Choroid plexus epithelial cell (primary cell): ENCODE data around the gene RANBP9.

Experiments used
- DNase-seq: peaks from one replicate; pipeline ENCODE4 v3.0.0-alpha.2; 2010; ENCODE audit warnings: low read depth
- H3K4me3 ChIP-seq: 2 replicates; pipeline ENCODE4 v1.5.1; 2011; ENCODE audit warnings: low read depth, mild to moderate bottlenecking, control low read depth, low read length, moderate library complexity
- TF ChIP-seq, protein P1 (sequence below): conservative IDR thresholded peaks from 2 replicates; pipeline ENCODE4 v1.5.1; 2011; ENCODE audit warnings: low read depth, mild to moderate bottlenecking, control low read depth, inconsistent platforms, low read length, moderate library complexity

Gene RANBP9

DNA sequence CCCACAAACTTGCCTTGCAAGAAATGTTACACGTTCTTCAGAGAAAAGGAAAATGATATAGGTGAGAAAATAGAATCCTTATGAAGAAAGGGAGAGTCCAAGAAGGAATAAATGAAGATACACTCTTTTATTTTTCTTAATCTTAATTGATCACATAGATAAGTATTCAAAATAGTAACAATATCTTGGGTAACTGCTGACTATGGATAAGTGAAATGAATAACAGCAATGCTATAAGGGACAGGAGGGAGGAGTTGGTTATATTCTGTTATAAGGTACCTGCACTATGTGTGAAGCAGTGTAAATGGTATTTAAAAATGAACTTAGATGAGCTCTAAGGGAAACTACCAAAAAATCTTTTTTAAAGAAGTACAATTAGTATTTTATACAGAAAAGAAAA lies 38.3 kb downstream of the RANBP9 start:
- TF ChIP-seq, protein P1, sequence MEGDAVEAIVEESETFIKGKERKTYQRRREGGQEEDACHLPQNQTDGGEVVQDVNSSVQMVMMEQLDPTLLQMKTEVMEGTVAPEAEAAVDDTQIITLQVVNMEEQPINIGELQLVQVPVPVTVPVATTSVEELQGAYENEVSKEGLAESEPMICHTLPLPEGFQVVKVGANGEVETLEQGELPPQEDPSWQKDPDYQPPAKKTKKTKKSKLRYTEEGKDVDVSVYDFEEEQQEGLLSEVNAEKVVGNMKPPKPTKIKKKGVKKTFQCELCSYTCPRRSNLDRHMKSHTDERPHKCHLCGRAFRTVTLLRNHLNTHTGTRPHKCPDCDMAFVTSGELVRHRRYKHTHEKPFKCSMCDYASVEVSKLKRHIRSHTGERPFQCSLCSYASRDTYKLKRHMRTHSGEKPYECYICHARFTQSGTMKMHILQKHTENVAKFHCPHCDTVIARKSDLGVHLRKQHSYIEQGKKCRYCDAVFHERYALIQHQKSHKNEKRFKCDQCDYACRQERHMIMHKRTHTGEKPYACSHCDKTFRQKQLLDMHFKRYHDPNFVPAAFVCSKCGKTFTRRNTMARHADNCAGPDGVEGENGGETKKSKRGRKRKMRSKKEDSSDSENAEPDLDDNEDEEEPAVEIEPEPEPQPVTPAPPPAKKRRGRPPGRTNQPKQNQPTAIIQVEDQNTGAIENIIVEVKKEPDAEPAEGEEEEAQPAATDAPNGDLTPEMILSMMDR, result no peak
- DNase-seq, result no peak
- H3K4me3 ChIP-seq, result no peak overlapping the region

DNA sequence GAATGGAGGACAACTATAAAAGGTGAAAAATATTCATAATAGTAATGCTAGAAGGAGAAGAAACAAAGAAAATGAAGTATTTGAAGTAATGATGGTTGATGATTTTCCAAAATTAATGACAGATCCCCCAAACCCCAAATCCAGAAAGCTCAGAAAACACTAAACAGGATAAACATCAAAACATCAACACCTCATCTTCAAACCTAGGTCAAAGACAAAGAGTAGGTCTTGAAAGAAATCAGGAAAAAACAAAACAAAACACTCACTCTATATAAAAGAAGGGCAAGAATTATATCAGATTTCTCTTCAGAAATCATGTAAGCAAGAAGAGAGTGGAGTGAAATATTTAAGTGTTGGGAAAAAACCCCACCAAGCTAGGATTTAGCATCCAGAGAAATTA lies 38.7 kb downstream of the RANBP9 start:
- TF ChIP-seq, protein P1, result no peak
- DNase-seq, result no peak

DNA sequence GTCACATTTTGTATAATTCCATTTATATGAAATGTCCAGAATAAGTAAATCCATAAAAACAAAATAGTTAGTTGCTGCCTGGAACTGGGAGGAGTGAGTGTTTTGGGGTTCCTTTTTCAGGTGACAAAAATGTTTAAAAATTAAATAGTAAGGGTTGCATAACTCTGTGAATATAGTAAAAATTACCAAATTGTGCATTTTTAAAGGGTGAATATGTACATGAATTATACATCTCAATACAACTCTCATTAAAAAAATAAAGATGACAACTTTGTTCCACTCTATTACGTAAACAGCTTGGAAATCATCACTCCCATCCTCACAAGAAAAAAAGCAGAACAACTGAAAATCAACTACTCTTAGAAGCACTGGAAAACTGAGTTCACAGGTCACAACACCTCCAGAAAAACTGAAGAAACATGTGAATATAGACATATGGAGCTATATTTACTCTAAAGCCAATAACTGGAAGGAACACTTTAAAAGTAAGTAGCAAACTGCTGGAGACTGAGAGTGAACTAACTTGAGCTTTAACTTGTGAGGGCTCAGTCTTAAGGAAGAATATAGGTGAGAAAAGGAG lies 40.0 kb downstream of the RANBP9 start:
- TF ChIP-seq, protein P1, result no peak
- H3K4me3 ChIP-seq, result no peak overlapping the region
- no peak for DNase-seq

More for the DNA sequence above, 38.7 kb downstream of the RANBP9 start:
- no peak overlapping the region for H3K4me3 ChIP-seq

DNA sequence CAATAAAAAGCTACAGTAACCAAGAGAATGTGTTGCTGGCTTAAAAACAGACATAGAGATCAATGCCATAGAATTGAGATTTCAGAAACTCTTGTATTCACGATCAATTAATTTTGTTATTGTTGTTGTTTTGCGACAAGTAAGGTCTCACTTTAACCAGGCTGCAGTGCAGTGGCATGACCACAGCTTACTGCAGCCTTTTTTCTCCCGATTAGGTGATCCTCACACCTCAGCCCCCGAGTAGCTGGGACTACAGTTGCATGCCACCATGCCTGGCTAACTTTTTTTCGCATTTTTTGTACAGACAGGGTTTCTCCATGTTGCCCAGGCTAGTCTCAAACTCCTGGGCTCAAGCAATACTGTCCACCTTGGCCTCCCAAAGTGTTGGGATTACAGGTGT lies 42.2 kb downstream of the RANBP9 start:
- H3K4me3 ChIP-seq, result no peak overlapping the region
- TF ChIP-seq, protein P1, result no peak
- no peak for DNase-seq

DNA sequence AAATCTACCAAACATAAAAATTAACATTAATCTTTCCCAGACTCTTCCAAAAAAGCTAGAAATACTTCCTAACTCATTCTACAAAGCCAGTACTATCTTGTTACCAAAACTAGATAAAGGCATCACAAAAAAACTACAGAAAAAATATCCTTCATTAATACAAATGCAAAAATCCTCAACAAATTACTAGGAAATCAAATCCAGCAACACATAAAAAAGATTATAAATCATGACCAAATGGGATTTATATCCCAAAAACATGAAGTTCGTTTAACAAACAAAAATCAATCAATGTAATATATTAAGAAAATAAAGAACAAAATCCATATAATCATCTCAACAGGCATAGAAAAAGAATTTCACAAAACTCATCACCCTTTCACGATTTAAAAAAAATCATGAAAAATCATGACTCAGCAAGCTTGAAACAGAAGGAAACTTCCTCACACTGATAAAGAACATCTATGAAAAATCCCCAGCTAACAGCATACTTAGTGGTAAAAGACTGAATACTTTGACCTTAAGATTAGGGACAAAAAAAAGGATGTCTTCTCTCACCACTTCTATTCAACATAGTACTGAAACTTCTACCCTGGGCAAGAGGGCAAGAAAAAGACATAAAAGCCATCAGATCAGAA lies 43.2 kb downstream of the RANBP9 start:
- peak; percentile 32 for DNase-seq
- no peak overlapping the region for H3K4me3 ChIP-seq
- TF ChIP-seq, protein P1, result no peak

DNA sequence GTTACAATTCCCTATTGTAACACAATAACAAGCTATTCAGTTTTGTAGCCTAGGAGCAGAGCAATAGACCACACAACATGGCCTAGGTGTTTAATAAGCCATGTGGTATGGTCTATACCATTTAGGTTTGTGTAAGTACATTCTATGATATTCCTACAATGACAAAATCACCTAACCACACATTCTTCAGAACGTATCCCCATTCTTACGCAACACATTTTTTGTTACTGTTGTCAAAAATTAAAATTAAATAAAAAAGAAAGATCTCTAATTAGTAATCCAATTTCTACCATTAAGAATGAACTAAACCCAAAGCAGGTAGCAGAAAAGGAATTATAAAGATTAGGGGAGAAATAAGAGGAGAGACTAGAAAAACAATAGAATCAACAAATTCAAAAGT lies 44.0 kb downstream of the RANBP9 start:
- TF ChIP-seq, protein P1, result no peak
- peak; percentile 28 for DNase-seq
- no peak overlapping the region for H3K4me3 ChIP-seq
